RWPE2 (cell line): ENCODE data around the gene ACOX1.
A peak's percentile ranks its signal among the peaks of the same experiment; 100 is the strongest.

ENCODE experiments used
- ATAC-seq: fragments of 200-7000 bp; cut with Tn5 transposase; 3 replicates; pipeline ENCODE4 v1.9.1; 2021; ENCODE audit warnings: low read depth
- DNase-seq: peaks from one replicate; pipeline ENCODE4 v3.0.0-alpha.2; 2020; ENCODE audit warnings: low spot score
- H3K27ac ChIP-seq: fragments of 450-650 bp; 2 replicates; pipeline ENCODE4 v1.5.1; 2017; ENCODE audit warnings: mild to moderate bottlenecking; ENCODE audit not compliant: poor library complexity, severe bottlenecking
- H3K27me3 ChIP-seq: fragments of 250-450 bp; sonication (Bioruptor Pico); 2 replicates; pipeline ENCODE4 v1.5.1; 2021; ENCODE audit warnings: mild to moderate bottlenecking, moderate library complexity; ENCODE audit not compliant: insufficient read depth, poor library complexity, severe bottlenecking
- H3K36me3 ChIP-seq: fragments of 250-450 bp; sonication (Bioruptor Pico); 2 replicates; pipeline ENCODE4 v1.5.1; 2020; ENCODE audit warnings: low read depth, mild to moderate bottlenecking, moderate library complexity
- H3K4me1 ChIP-seq: fragments of 250-450 bp; sonication (Bioruptor Pico); 2 replicates; pipeline ENCODE4 v1.5.1; 2021; ENCODE audit warnings: mild to moderate bottlenecking, moderate library complexity; ENCODE audit not compliant: insufficient read depth, poor library complexity, severe bottlenecking
- H3K4me3 ChIP-seq: fragments of 250-450 bp; sonication (Bioruptor Pico); 2 replicates; pipeline ENCODE4 v1.5.1; 2021; ENCODE audit warnings: mild to moderate bottlenecking, moderate library complexity; ENCODE audit not compliant: severe bottlenecking
- H3K9me3 ChIP-seq: fragments of 250-450 bp; sonication (Bioruptor Pico); 2 replicates; pipeline ENCODE4 v1.5.1; 2021; ENCODE audit warnings: mild to moderate bottlenecking, moderate library complexity; ENCODE audit not compliant: severe bottlenecking
- TF ChIP-seq, protein P1 (sequence below): fragments of 450-650 bp; IDR thresholded peaks from one replicate; pipeline ENCODE4 v1.5.1; 2017; ENCODE audit warnings: mild to moderate bottlenecking, moderate library complexity; ENCODE audit not compliant: poor library complexity, severe bottlenecking

ACOX1 gene

DNA sequence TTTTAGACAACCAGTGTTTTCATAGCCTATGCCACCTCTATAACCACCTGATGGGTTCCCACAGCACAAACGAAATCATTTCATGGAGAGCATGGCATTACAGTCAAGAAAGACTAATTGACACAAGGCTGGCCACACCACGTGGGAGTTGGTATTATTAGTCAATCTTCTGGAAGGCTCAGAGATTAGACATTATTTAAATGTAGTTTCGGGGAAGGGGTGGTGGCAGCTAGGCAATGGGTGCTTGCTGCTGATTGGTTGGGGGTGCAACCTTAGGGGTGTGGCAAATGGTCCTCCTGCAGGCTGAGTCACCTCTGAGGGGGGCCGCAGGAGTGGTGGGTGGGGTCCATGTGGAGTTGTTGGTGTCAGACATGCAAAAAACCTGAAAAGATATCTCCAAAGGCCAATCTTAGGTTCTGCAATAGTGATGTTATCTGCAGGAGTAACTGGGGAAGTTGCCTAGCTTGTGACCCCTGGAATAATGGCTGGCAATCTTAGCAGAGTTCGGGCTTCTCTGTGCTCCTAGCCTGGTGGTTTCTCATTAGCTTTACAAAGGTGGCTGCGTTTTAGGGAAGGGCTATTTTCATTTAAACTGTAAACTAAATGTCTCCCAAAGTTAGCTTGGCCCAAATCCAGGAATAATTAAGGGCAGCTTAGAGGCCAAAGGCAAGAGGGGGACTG is 4.7 kb upstream of the ACOX1 start:
- H3K4me1 ChIP-seq, result peaks cover 5% of the 10 kb centered on the region
- no peaks in the 10 kb centered on the region for H3K27me3 ChIP-seq
- ATAC-seq (no peak), DNase-seq (no peak)
- H3K9me3 ChIP-seq, result no peaks in the 10 kb centered on the region
- no peak overlapping the region for H3K4me3 ChIP-seq
- H3K27ac ChIP-seq, result no peak overlapping the region
- TF ChIP-seq, protein P1, sequence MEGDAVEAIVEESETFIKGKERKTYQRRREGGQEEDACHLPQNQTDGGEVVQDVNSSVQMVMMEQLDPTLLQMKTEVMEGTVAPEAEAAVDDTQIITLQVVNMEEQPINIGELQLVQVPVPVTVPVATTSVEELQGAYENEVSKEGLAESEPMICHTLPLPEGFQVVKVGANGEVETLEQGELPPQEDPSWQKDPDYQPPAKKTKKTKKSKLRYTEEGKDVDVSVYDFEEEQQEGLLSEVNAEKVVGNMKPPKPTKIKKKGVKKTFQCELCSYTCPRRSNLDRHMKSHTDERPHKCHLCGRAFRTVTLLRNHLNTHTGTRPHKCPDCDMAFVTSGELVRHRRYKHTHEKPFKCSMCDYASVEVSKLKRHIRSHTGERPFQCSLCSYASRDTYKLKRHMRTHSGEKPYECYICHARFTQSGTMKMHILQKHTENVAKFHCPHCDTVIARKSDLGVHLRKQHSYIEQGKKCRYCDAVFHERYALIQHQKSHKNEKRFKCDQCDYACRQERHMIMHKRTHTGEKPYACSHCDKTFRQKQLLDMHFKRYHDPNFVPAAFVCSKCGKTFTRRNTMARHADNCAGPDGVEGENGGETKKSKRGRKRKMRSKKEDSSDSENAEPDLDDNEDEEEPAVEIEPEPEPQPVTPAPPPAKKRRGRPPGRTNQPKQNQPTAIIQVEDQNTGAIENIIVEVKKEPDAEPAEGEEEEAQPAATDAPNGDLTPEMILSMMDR, result no peak
- H3K36me3 ChIP-seq, result no peaks in the 10 kb centered on the region

- ATAC-seq (no peak), DNase-seq (no peak)
- Histone ChIP-seq H3K27ac (no peak overlapping the region), H3K4me3 (no peak overlapping the region), H3K36me3 (no peaks in the 10 kb centered on the region), H3K4me1 (peaks cover 13% of the 10 kb centered on the region), H3K27me3 (no peaks in the 10 kb centered on the region), H3K9me3 (no peaks in the 10 kb centered on the region)
- TF ChIP-seq, protein P1, result no peak
These were observed 2.2 kb upstream of the ACOX1 start for GRCh38 chr17:75981019-75981615.

DNA sequence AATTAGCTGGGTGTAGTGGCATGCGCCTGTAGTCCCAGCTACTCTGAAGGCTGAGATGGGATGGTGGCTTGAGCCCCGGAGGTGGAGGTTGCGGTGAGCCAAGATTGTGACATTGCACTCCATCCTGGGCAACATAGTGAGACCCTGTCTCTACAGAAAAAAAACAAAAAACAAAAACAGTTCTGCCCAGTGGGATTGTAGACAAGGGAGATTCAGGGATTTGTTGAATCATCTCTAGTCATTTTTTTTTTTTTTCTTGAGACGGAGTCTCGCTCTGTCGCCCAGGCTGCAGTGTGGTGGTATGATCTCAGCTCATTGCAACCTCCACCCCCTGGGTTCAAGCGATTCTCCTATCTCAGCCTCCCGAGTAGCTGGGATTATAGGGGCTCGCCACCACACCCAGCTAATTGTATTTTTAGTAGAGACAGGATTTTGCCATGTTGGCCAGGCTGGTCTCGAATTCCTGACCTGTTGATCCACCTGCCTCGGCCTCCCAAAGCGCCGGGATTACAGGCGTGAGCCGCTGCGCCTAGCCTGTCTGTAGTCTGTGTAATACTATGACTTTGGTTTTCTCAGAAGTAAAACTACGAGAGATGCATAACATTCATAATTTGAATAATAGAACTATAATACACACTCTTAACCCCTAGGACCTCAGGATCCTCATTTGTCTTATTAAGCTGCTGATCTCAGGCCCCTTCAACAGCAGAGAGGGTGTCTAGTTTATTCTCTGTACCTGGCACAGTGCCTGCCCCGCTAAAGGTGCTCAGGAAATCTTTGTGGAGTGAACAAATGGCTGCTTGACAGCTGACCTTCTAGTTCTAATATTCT is 1.4 kb upstream of the ACOX1 start:
- Histone ChIP-seq H3K4me1 (peaks cover 13% of the 10 kb centered on the region), H3K27me3 (no peaks in the 10 kb centered on the region), H3K9me3 (no peaks in the 10 kb centered on the region), H3K27ac (peak overlapping the region; percentile 75), H3K36me3 (0 out of 2 replicates have a peak, but pooled peaks cover 3% of the 10 kb centered on the region), H3K4me3 (peak overlapping the region; percentile 61)
- TF ChIP-seq, protein P1, result no peak
- ATAC-seq (no peak), DNase-seq (no peak)

- H3K4me1 ChIP-seq, result peaks cover 13% of the 10 kb centered on the region
- H3K9me3 ChIP-seq, result no peaks in the 10 kb centered on the region
- TF ChIP-seq, protein P1, result no peak
- H3K4me3 ChIP-seq, result peak overlapping the region; percentile 61
- DNase-seq (no peak), ATAC-seq (peak; percentile 37)
- H3K36me3 ChIP-seq, result 0 out of 2 replicates have a peak, but pooled peaks cover 3% of the 10 kb centered on the region
- no peaks in the 10 kb centered on the region for H3K27me3 ChIP-seq
- peak overlapping the region; percentile 75 for H3K27ac ChIP-seq
These were observed 780 bp upstream of the ACOX1 start for GRCh38 chr17:75979705-75980187.
